DMS53 treated with DMSO at 0.1 percent for 48 hours (cell line): ENCODE results near the gene DARS2.
"Not testable (repeated sequence)": the region's sequence is repeated elsewhere in the genome, so short reads cannot be mapped to it uniquely, and the experiment has no call there.

ENCODE experiments used
- DNase-seq: peaks from one replicate; lab custom pipeline; 2025; ENCODE audit not compliant: unreplicated experiment; lab: John Stamatoyannopoulos, UW

The DARS2 gene

GRCh38 chr1:173824315-173825081 lies at the start of gene DARS2, which contains the start of gene CENPL:
Gene DARS2, plus strand, starts transcription at chr1:173824673. Its CDS starts 557 bp downstream, at chr1:173825230.
Gene CENPL, minus strand, starts transcription at chr1:173824883. Its CDS starts 13,584 bp downstream, at chr1:173811299.
- DNase-seq: peak; percentile 97

- no peak for DNase-seq
These were observed 48.8 kb upstream of the DARS2 start for GRCh38 chr1:173775578-173776226.

GRCh38 chr1:173779936-173780335 lies 44.5 kb upstream of the DARS2 start:
- DNase-seq: no peak

- no peak for DNase-seq
These were observed 39.5 kb upstream of the DARS2 start for GRCh38 chr1:173784997-173785396.

- DNase-seq: no peak
These were observed 34.6 kb upstream of the DARS2 start for GRCh38 chr1:173789841-173790240.

GRCh38 chr1:173798078-173798477 lies 26.4 kb upstream of the DARS2 start:
- no peak for DNase-seq

GRCh38 chr1:173799995-173800394 lies 24.5 kb upstream of the DARS2 start:
- not testable (repeated sequence) for DNase-seq

- DNase-seq: no peak
These were observed 21.5 kb upstream of the DARS2 start for GRCh38 chr1:173802961-173803360.

- DNase-seq: not testable (repeated sequence)
These were observed 10.8 kb upstream of the DARS2 start for GRCh38 chr1:173813654-173814053.

- DNase-seq: no peak
These were observed 6.0 kb upstream of the DARS2 start for GRCh38 chr1:173818459-173818858.

GRCh38 chr1:173821680-173822079 lies 2.8 kb upstream of the DARS2 start:
- no peak for DNase-seq

- no peak for DNase-seq
These were observed 625 bp upstream of the DARS2 start for GRCh38 chr1:173823781-173824314.

- DNase-seq: no peak
These were observed 3.1 kb downstream of the DARS2 start for GRCh38 chr1:173827611-173828010.

GRCh38 chr1:173832748-173833147 lies 8.3 kb downstream of the DARS2 start:
- DNase-seq: no peak

GRCh38 chr1:173852105-173852504 lies 27.6 kb downstream of the DARS2 start:
- DNase-seq: no peak

GRCh38 chr1:173853074-173853473 lies 28.6 kb downstream of the DARS2 start:
- no peak for DNase-seq

- no peak for DNase-seq
These were observed 31.5 kb downstream of the DARS2 start for GRCh38 chr1:173856014-173856413.

GRCh38 chr1:173856903-173857302 lies 32.4 kb downstream of the DARS2 start:
- DNase-seq: no peak

GRCh38 chr1:173857363-173857917 lies 33.0 kb downstream of the DARS2 start:
- DNase-seq: no peak

- DNase-seq: not testable (repeated sequence)
These were observed 35.1 kb downstream of the DARS2 start for GRCh38 chr1:173859547-173859946.

GRCh38 chr1:173860065-173860464 lies 35.6 kb downstream of the DARS2 start:
- DNase-seq: no peak

- DNase-seq: no peak
These were observed 37.3 kb downstream of the DARS2 start for GRCh38 chr1:173861731-173862145.
